ENCODE results near the gene ADM5.

ADM5 gene

DNA sequence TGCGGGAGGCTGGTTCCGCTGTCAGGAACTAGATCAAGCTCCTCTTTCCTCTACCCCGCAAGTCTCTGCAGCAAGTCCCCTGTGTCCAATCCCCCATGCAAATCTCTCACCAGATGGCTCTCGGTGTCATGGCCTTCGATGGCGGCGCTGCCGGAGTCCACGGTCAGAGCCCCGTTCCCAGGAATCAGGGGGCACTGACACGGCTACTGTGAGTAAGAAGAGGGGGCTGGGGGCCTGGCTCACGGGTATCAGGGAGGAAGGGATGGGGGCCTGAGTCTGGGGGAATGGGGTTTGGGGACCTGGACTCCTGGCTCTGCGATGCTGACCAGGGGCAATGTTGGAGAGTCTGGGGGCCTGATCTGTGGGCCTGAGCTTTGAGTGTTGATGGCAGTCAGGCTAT lies 43.4 kb upstream of the ADM5 start:
- TF ChIP-seq, protein P1, sequence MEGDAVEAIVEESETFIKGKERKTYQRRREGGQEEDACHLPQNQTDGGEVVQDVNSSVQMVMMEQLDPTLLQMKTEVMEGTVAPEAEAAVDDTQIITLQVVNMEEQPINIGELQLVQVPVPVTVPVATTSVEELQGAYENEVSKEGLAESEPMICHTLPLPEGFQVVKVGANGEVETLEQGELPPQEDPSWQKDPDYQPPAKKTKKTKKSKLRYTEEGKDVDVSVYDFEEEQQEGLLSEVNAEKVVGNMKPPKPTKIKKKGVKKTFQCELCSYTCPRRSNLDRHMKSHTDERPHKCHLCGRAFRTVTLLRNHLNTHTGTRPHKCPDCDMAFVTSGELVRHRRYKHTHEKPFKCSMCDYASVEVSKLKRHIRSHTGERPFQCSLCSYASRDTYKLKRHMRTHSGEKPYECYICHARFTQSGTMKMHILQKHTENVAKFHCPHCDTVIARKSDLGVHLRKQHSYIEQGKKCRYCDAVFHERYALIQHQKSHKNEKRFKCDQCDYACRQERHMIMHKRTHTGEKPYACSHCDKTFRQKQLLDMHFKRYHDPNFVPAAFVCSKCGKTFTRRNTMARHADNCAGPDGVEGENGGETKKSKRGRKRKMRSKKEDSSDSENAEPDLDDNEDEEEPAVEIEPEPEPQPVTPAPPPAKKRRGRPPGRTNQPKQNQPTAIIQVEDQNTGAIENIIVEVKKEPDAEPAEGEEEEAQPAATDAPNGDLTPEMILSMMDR (IDR thresholded peaks at IDR 0.05): no peak

DNA sequence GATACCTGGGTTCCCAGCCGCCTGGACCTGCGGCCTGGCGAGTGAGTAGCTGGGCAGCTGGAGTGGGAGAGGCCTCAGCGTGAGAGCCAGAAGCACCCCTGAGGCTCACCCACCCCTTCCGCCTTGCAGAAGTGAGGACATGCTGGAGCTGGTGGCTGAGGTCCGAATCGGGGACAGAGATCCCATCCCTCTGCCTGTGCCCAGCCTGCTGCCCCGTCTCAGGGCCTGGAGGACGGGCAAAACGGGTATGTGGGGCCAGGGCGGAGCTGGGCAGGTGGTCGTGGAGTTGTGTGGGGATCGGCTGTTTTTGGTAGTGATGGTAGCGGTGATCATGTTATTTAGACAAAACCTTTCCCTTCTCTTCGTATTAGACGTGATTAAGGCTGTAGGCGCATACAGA lies 42.8 kb upstream of the ADM5 start:
- TF ChIP-seq, protein P1 (IDR thresholded peaks at IDR 0.05): no peak

DNA sequence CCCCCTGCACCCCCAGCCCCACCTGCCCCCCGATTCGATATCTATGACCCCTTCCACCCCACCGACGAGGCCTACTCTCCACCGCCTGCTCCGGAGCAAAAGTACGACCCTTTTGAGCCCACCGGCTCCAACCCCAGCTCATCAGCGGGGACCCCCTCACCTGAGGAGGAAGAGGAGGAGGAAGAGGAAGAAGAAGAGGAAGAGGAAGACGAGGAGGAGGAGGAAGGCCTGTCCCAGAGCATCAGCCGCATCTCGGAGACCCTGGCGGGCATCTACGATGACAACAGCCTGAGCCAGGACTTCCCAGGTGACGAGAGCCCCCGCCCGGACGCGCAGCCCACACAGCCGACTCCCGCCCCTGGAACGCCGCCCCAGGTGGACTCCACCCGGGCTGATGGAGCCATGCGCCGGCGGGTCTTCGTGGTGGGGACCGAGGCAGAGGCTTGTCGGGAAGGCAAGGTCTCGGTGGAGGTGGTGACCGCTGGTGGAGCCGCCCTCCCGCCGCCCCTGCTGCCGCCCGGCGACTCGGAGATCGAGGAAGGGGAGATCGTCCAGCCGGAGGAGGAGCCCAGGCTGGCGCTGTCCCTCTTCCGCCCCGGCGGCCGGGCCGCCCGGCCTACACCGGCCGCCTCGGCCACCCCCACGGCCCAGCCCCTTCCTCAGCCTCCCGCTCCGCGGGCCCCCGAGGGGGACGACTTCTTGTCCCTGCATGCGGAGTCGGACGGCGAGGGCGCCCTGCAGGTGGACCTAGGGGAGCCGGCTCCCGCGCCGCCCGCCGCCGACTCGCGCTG lies 38.2 kb upstream of the ADM5 start:
- TF ChIP-seq, protein P1 (IDR thresholded peaks at IDR 0.05): no peak

DNA sequence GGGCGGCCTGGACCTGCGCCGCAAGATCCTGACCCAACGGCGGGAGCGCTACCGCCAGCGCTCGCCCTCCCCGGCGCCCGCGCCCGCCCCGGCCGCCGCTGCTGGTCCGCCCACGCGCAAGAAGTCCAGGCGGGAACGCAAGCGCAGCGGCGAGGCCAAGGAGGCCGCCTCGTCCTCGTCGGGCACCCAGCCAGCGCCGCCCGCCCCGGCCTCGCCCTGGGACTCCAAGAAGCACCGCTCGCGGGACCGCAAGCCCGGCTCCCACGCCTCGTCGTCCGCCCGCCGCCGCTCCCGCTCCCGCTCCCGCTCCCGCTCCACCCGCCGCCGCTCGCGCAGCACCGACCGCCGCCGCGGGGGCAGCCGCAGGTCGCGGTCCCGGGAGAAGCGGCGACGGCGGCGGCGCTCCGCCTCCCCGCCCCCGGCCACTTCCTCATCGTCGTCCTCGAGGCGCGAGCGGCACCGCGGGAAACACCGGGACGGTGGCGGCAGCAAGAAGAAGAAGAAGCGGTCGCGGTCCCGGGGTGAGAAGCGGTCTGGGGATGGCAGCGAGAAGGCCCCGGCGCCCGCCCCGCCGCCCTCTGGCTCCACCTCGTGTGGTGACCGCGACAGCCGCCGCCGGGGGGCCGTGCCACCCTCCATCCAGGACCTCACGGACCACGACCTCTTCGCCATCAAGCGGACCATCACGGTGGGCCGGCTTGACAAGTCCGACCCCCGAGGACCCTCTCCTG lies 37.4 kb upstream of the ADM5 start:
- TF ChIP-seq, protein P1 (IDR thresholded peaks at IDR 0.05): no peak

DNA sequence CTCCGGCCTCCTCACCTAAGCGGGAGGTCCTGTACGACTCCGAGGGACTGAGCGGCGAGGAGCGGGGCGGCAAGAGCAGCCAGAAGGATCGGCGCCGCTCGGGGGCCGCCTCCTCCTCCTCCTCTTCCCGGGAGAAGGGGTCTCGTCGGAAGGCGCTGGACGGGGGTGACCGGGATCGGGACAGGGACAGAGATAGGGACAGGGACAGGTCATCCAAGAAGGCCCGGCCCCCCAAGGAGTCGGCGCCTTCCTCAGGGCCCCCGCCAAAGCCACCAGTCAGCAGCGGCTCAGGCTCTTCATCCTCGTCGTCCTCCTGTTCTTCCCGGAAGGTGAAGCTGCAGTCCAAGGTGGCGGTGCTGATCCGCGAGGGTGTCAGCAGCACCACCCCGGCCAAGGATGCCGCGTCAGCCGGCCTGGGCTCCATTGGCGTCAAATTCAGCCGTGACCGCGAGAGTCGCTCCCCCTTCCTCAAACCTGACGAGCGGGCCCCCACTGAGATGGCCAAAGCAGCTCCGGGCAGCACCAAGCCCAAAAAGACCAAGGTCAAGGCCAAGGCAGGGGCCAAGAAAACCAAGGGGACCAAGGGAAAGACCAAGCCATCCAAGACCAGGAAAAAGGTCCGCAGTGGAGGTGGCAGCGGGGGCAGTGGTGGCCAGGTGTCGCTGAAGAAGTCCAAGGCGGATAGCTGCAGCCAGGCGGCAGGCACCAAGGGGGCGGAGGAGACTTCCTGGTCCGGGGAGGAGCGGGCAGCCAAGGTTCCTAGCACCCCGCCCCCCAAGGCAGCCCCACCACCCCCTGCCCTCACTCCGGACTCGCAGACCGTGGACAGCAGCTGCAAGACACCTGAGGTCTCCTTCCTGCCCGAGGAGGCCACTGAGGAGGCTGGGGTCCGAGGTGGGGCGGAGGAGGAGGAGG lies 36.6 kb upstream of the ADM5 start:
- TF ChIP-seq, protein P1 (IDR thresholded peaks at IDR 0.05): no peak

DNA sequence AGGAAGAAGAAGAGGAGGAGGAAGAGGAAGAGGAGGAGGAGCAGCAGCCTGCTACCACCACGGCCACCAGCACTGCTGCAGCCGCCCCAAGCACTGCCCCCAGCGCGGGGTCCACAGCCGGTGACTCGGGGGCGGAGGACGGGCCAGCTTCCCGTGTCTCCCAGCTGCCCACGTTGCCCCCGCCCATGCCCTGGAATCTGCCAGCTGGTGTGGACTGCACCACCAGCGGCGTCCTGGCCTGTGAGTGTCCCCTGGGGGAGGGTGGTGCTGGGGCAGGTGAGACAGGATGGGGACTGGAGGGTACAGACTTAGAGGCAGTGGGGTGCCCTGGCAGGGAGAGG lies 36.0 kb upstream of the ADM5 start:
- TF ChIP-seq, protein P1 (IDR thresholded peaks at IDR 0.05): no peak

DNA sequence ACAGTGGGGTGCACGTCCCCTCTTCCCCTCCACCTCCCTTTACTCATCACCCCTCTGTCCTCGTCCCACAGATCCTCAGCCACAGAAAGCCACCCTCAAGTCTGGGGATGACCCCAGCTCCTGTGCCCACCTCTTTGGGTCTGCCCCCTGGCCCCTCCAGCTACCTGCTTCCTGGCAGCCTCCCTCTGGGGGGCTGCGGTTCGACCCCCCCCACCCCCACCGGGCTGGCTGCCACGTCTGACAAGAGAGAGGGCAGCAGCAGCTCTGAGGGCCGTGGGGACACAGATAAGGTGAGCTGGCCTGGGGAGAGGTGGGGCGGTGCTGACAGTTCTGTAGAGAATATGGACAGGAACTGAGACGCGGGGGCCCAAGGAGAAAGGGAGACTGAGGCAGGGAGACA lies 34.8 kb upstream of the ADM5 start:
- TF ChIP-seq, protein P1 (IDR thresholded peaks at IDR 0.05): no peak

Data from LNCAP (cell line).